ENCODE data around the gene ERGIC1.
"Not testable (repeated sequence)": the region's sequence is repeated elsewhere in the genome, so short reads cannot be mapped to it uniquely, and the experiment has no call there.

The ERGIC1 gene

GRCh38 chr5:172801179-172801671, 32.8 kb upstream of the ERGIC1 start:
- no peak for FAIRE-seq

GRCh38 chr5:172802112-172802511, 31.9 kb upstream of the ERGIC1 start:
- FAIRE-seq = no peak

GRCh38 chr5:172802567-172803176, 31.4 kb upstream of the ERGIC1 start:
- no peak for FAIRE-seq

GRCh38 chr5:172805018-172805683, 28.9 kb upstream of the ERGIC1 start:
- FAIRE-seq = no peak

- no peak for FAIRE-seq
These were observed 28.3 kb upstream of the ERGIC1 start for GRCh38 chr5:172805736-172806255.

GRCh38 chr5:172806897-172807672, 27.0 kb upstream of the ERGIC1 start:
- no peak for FAIRE-seq

GRCh38 chr5:172807766-172808311, 26.2 kb upstream of the ERGIC1 start:
- no peak for FAIRE-seq

- FAIRE-seq = no peak
These were observed 24.3 kb upstream of the ERGIC1 start for GRCh38 chr5:172809774-172810173.

- not testable (repeated sequence) for FAIRE-seq
These were observed 23.1 kb upstream of the ERGIC1 start for GRCh38 chr5:172810996-172811395.

GRCh38 chr5:172815631-172816030, 18.4 kb upstream of the ERGIC1 start:
- FAIRE-seq = no peak

GRCh38 chr5:172816925-172817562, 17.0 kb upstream of the ERGIC1 start:
- no peak for FAIRE-seq

GRCh38 chr5:172817664-172818063, 16.4 kb upstream of the ERGIC1 start:
- no peak for FAIRE-seq

GRCh38 chr5:172818081-172818480, 16.0 kb upstream of the ERGIC1 start:
- no peak for FAIRE-seq

- FAIRE-seq = no peak
These were observed 14.5 kb upstream of the ERGIC1 start for GRCh38 chr5:172819569-172819968.

GRCh38 chr5:172820046-172820767, 13.8 kb upstream of the ERGIC1 start:
- FAIRE-seq = no peak

GRCh38 chr5:172821340-172821985, 12.6 kb upstream of the ERGIC1 start:
- FAIRE-seq = no peak

- FAIRE-seq = no peak
These were observed 10.2 kb upstream of the ERGIC1 start for GRCh38 chr5:172823840-172824362.

- FAIRE-seq = no peak
These were observed 8.3 kb upstream of the ERGIC1 start for GRCh38 chr5:172825610-172826204.

GRCh38 chr5:172827841-172828240, 6.2 kb upstream of the ERGIC1 start:
- no peak for FAIRE-seq

- FAIRE-seq = no peak
These were observed 5.1 kb upstream of the ERGIC1 start for GRCh38 chr5:172828911-172829431.

All from islet of Langerhans (tissue), 1 donor.